Mesendoderm (in vitro differentiated cells): ENCODE results near the gene ELP4.

Source experiments
- DNase-seq: peaks from one replicate; pipeline ENCODE4 v3.0.0; 2013
- H2AK5ac ChIP-seq: 2 replicates; pipeline ENCODE4 v1.6.1; 2013; ENCODE audit warnings: low read length, inconsistent platforms
- H2BK120ac ChIP-seq: 2 replicates; pipeline ENCODE4 v1.6.1; 2013; ENCODE audit warnings: low read depth, mild to moderate bottlenecking, low read length, moderate library complexity, mixed read lengths
- H2BK15ac ChIP-seq: replicated peaks from 2 replicates; pipeline ENCODE4 v1.6.1; 2013; ENCODE audit warnings: low read depth, mild to moderate bottlenecking, moderate library complexity
- H2BK5ac ChIP-seq: 2 replicates; pipeline ENCODE4 v1.6.1; 2013; ENCODE audit warnings: low read length, inconsistent platforms
- H3K18ac ChIP-seq: 2 replicates; pipeline ENCODE4 v1.6.1; 2013; ENCODE audit warnings: mild to moderate bottlenecking, low read length, mixed read lengths
- H3K23ac ChIP-seq: one replicate; pipeline ENCODE4 v1.6.1; 2013; ENCODE audit warnings: low read length
- H3K27ac ChIP-seq: 2 replicates; pipeline ENCODE4 v1.5.1; 2013; ENCODE audit warnings: low read depth, mild to moderate bottlenecking, inconsistent platforms, low read length, moderate library complexity
- H3K27me3 ChIP-seq: 2 replicates; pipeline ENCODE4 v1.6.1; 2013; ENCODE audit warnings: low read length, control low read depth, mild to moderate bottlenecking, inconsistent platforms; ENCODE audit not compliant: insufficient read depth, poor library complexity
- H3K36me3 ChIP-seq: 2 replicates; pipeline ENCODE4 v1.6.1; 2013; ENCODE audit warnings: low read length, inconsistent platforms; ENCODE audit not compliant: control insufficient read depth, insufficient read depth
- H3K4ac ChIP-seq: one replicate; pipeline ENCODE4 v1.6.1; 2013; ENCODE audit warnings: low read depth, mild to moderate bottlenecking, low read length, moderate library complexity
- H3K4me1 ChIP-seq: 2 replicates; pipeline ENCODE4 v1.6.1; 2013; ENCODE audit warnings: low read depth, low read length, inconsistent platforms; ENCODE audit not compliant: control insufficient read depth
- H3K4me2 ChIP-seq: 2 replicates; pipeline ENCODE4 v1.6.1; 2013; ENCODE audit warnings: low read length
- H3K4me3 ChIP-seq: 2 replicates; pipeline ENCODE4 v1.5.1; 2013; ENCODE audit warnings: mild to moderate bottlenecking, low read length
- H3K56ac ChIP-seq: one replicate; pipeline ENCODE4 v1.6.1; 2013; ENCODE audit warnings: low read length
- H3K79me1 ChIP-seq: 2 replicates; pipeline ENCODE4 v1.6.1; 2013; ENCODE audit warnings: low read length, inconsistent platforms
- H3K79me2 ChIP-seq: 2 replicates; pipeline ENCODE4 v1.6.1; 2013; ENCODE audit warnings: mild to moderate bottlenecking, low read length; ENCODE audit not compliant: control insufficient read depth, insufficient read depth
- H3K9ac ChIP-seq: 2 replicates; pipeline ENCODE4 v1.6.1; 2013; ENCODE audit warnings: low read length, inconsistent platforms
- H4K5ac ChIP-seq: one replicate; pipeline ENCODE4 v1.6.1; 2013; ENCODE audit warnings: low read length
- H4K8ac ChIP-seq: one replicate; pipeline ENCODE4 v1.6.1; 2013; ENCODE audit warnings: low read depth, mild to moderate bottlenecking, control low read depth, low read length, moderate library complexity
- WGBS: extraction: QIAGEN DNeasy Blood & Tissue Kit; methylation state at CpG from one replicate; pipeline ENCODE4 v1.1.7; 2013; ENCODE audit warnings: low lambda C conversion rate, missing lambda C conversion rate; ENCODE audit not compliant: insufficient coverage; ENCODE audit errors: extremely low coverage; 5-methylcytosine and 5-hydroxymethylcytosine counted together

ELP4 gene

DNA sequence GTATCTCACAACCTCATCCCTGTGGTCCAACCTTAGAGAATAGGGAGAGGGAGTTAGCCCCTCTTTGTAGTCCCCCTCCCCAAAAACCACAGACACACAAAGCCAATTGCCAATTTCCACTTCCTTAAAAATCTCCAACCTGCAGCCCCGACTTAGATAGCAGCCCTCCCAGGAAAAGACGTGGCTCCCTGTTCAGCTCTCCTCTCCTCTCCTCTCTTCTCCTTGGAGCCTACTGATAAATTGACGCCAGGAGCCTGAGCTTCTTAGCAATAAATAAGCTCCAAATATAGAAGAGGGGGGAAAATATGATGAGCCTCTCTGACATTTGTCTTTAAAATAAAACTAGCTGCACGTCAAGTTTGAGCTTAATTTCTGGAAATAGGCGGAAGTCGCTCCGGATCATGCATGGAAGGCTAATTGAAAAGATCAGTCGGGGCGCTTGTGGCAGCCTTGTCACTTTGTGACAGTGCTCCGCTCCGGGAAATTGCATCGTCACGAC, 294.3 kb downstream of the ELP4 start:
- Histone ChIP-seq H3K79me1 (no peaks in the 10 kb centered on the region), H3K36me3 (no peaks in the 10 kb centered on the region), H3K4ac (no peak overlapping the region), H3K79me2 (no peaks in the 10 kb centered on the region), H3K9ac (no peak overlapping the region), H2BK15ac (no peak overlapping the region), H3K27me3 (peaks cover 90% of the 10 kb centered on the region), H2BK120ac (no peak overlapping the region), H3K23ac (no peak overlapping the region), H3K4me2 (no peak overlapping the region), H3K4me3 (no peak overlapping the region), H4K8ac (no peak overlapping the region), H3K56ac (no peak overlapping the region), H3K27ac (no peak overlapping the region), H3K4me1 (peaks cover 6% of the 10 kb centered on the region), H3K18ac (no peak overlapping the region), H2AK5ac (no peak overlapping the region), H4K5ac (no peak overlapping the region), H2BK5ac (no peak overlapping the region)
- peak; percentile 57 for DNase-seq
- no CpG with 5 or more reads among the region's 13 CpGs for WGBS

DNA sequence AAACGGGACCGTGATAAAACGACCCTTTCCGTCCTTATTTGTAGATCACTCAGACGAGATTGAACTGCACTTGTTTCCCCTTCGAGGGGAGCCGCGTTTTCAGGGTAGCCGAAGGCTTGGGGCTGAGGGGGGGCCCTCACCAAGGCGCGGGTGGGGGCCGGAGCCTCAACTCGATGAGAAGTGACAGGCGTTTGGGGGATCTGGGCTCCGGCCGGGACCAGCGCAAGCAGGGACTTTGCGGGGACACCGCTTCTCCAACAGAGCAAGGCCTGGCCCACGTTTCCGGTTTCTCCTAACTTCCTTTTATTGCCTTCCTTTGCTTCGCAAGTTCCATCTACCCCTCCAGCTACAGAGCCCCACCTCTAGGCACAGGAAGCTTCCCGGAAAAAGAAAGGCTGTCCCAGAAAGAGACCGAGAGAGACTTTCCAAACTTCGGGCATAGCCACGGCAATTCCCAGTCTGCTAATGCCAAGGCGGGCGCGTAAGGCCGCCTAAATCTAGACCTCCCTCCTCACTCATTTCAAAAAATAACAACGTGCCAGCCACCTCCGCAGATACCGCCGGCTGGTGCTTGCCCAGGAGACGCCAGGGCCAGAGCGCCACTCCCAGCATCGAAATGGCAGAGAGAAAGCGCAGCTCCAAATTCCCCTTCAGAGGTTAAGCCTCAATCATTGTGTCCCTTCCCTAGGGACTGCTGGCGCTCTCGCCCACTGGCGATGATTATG, 294.9 kb downstream of the ELP4 start:
- H3K56ac ChIP-seq = peak overlapping the region; percentile 68
- no CpG with 5 or more reads among the region's 41 CpGs for WGBS
- H3K18ac ChIP-seq = no peak overlapping the region
- H2BK15ac ChIP-seq = no peak overlapping the region
- no peak overlapping the region for H3K4me3 ChIP-seq
- H4K8ac ChIP-seq = no peak overlapping the region
- H3K4me1 ChIP-seq = peaks cover 3% of the 10 kb centered on the region
- no peak overlapping the region for H2BK120ac ChIP-seq
- H3K79me1 ChIP-seq = no peaks in the 10 kb centered on the region
- H3K9ac ChIP-seq = no peak overlapping the region
- no peak overlapping the region for H3K4ac ChIP-seq
- no peak overlapping the region for H4K5ac ChIP-seq
- peaks cover 90% of the 10 kb centered on the region for H3K27me3 ChIP-seq
- DNase-seq = peak; percentile 50
- H2AK5ac ChIP-seq = no peak overlapping the region
- no peak overlapping the region for H2BK5ac ChIP-seq
- H3K36me3 ChIP-seq = no peaks in the 10 kb centered on the region
- no peak overlapping the region for H3K23ac ChIP-seq
- peak overlapping the region; percentile 10 for H3K4me2 ChIP-seq
- H3K27ac ChIP-seq = no peak overlapping the region
- no peaks in the 10 kb centered on the region for H3K79me2 ChIP-seq

DNA sequence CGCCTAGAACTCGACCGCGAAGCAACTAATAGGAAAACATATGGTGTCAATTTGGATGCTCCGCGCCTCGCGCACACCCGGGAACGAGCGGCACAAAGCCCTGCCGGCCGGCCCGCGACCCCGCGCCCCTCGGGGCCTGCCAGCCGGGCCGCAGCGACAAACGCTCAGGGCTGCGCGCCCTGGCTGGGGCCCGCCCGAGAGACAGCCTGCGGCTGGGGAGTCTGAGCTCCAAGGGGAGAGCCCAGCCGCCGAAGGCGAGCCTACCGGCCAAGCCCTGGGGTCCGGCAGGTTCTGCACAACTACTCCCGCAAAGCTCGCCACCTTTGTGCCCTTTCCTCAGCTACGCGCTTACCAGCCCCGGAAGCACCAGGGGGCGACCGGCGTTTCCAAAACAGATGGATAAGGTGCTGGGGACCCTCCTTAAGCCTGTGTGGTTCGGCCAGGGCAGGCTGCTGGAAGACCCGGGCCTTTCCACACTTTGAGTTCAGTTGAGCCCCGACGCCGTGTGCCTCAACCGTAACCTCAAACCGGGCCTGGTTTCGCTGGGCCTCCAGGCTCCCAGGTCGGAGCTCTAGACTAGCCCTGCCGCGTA, 295.6 kb downstream of the ELP4 start:
- H2BK120ac ChIP-seq = no peak overlapping the region
- no peaks in the 10 kb centered on the region for H3K79me1 ChIP-seq
- peak; percentile 55 for DNase-seq
- no peak overlapping the region for H3K18ac ChIP-seq
- no peak overlapping the region for H4K8ac ChIP-seq
- no peaks in the 10 kb centered on the region for H3K36me3 ChIP-seq
- WGBS = no CpG with 5 or more reads among the region's 51 CpGs
- no peak overlapping the region for H2AK5ac ChIP-seq
- peaks cover 90% of the 10 kb centered on the region for H3K27me3 ChIP-seq
- no peak overlapping the region for H3K23ac ChIP-seq
- peak overlapping the region; percentile 11 for H3K4me2 ChIP-seq
- no peak overlapping the region for H2BK5ac ChIP-seq
- peak overlapping the region; percentile 29 for H3K56ac ChIP-seq
- H3K9ac ChIP-seq = peak overlapping the region; percentile 20
- no peaks in the 10 kb centered on the region for H3K79me2 ChIP-seq
- peaks cover 3% of the 10 kb centered on the region for H3K4me1 ChIP-seq
- H2BK15ac ChIP-seq = no peak overlapping the region
- no peak overlapping the region for H3K4ac ChIP-seq
- H3K27ac ChIP-seq = no peak overlapping the region
- no peak overlapping the region for H4K5ac ChIP-seq
- no peak overlapping the region for H3K4me3 ChIP-seq

DNA sequence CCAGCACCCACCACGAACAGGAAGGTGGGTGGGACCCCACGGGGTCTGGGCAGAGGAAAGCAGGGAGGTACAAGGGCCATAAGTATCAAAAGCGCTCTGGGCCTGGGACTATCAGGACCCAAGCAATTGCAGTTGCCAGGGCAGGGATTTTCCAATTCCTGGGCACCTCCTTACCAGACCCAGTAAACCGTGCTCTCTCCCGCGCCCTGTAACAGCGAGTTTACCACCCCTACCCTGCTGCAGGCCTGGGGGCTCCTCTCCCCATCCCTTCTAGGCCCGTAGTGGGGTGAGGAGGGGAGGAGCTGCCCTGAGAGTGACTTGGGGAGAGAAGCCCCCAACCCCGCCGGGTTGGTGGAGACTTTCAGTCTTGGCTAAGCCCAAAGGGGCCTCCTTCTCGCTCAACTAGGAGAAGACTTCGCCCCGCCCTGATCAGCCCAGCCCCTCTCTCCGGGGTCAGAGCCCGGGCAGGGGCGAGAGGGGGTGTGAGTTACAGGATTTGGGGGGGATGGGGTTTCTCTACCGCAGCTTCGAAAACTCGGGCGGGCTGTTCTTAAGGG, 296.1 kb downstream of the ELP4 start:
- WGBS = no CpG with 5 or more reads among the region's 20 CpGs
- peak overlapping the region; percentile 20 for H3K9ac ChIP-seq
- no peaks in the 10 kb centered on the region for H3K79me1 ChIP-seq
- peaks cover 4% of the 10 kb centered on the region for H3K4me1 ChIP-seq
- no peaks in the 10 kb centered on the region for H3K79me2 ChIP-seq
- H2AK5ac ChIP-seq = no peak overlapping the region
- peak; percentile 41 for DNase-seq
- H3K4me3 ChIP-seq = no peak overlapping the region
- no peak overlapping the region for H3K18ac ChIP-seq
- no peak overlapping the region for H2BK15ac ChIP-seq
- H3K56ac ChIP-seq = no peak overlapping the region
- H3K4ac ChIP-seq = no peak overlapping the region
- no peak overlapping the region for H4K8ac ChIP-seq
- H3K27ac ChIP-seq = no peak overlapping the region
- no peak overlapping the region for H3K23ac ChIP-seq
- no peak overlapping the region for H2BK120ac ChIP-seq
- H3K27me3 ChIP-seq = peaks cover 90% of the 10 kb centered on the region
- no peaks in the 10 kb centered on the region for H3K36me3 ChIP-seq
- no peak overlapping the region for H4K5ac ChIP-seq
- peak overlapping the region; percentile 11 for H3K4me2 ChIP-seq
- H2BK5ac ChIP-seq = no peak overlapping the region

DNA sequence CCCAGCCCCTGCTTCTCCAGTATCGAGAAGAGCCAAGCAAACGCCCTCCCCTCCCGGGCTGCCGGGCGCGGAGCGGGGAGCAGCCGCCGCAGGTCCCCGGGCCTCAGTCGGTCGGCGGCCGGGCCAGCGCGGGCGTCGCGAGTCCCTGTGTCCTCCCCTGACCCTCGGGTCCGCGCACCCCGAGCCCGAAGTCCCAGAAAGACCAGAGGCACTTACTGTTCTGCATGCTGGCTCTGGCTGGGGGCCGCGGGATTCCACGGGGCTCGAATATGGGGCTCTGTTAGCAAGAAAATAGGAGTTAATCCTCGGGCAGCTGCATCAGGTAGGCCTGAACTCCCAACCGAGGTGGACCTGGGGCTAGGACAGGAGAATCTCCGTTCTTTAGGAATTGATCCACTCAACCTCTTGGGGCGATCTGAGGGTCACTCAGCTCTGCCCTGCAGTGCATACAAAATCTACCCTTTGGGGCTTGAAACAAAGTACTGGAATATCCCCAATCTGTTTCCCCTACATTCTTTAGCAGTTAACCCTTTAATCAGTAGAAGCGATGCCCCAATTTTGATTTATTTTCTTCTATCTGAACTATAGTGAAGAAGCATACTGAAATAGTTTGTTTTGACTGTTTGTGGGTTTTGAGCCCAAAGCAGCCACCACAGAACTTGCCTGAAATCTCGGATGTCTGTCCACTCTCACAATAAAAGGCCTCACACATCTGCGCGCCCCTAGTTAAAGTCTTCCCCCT, 296.8 kb downstream of the ELP4 start:
- no peak overlapping the region for H4K8ac ChIP-seq
- no peak overlapping the region for H3K56ac ChIP-seq
- no peaks in the 10 kb centered on the region for H3K36me3 ChIP-seq
- no peak overlapping the region for H3K23ac ChIP-seq
- no peak overlapping the region for H3K27ac ChIP-seq
- H2BK15ac ChIP-seq = no peak overlapping the region
- no peak overlapping the region for H3K9ac ChIP-seq
- DNase-seq = peak; percentile 13
- H3K4ac ChIP-seq = no peak overlapping the region
- H3K18ac ChIP-seq = no peak overlapping the region
- WGBS = no CpG with 5 or more reads among the region's 36 CpGs
- no peak overlapping the region for H4K5ac ChIP-seq
- H3K79me1 ChIP-seq = no peaks in the 10 kb centered on the region
- H3K4me3 ChIP-seq = no peak overlapping the region
- no peak overlapping the region for H2BK120ac ChIP-seq
- peaks cover 6% of the 10 kb centered on the region for H3K4me1 ChIP-seq
- H3K79me2 ChIP-seq = no peaks in the 10 kb centered on the region
- no peak overlapping the region for H2AK5ac ChIP-seq
- H2BK5ac ChIP-seq = no peak overlapping the region
- H3K4me2 ChIP-seq = no peak overlapping the region
- peaks cover 85% of the 10 kb centered on the region for H3K27me3 ChIP-seq
